CD8-positive, alpha-beta memory T cell (primary cell): ENCODE measurements around the gene HPS1. TPM values are rescaled to one million over a fixed set of nuclear protein-coding genes. Genes with fewer than 3 reads are reported as not detected.
A peak's percentile ranks its signal among the peaks of the same experiment; 100 is the strongest.

Source experiments
- CTCF ChIA-PET: fragments of 350-600 bp; sonication (Branson Sonifier 250); formaldehyde crosslinking; loops from one replicate; lab custom pipeline; 2021; ENCODE audit warnings: antibody characterized with exemption; lab: Charles Lee
- POLR2A ChIA-PET: fragments of 350-600 bp; sonication (Branson Sonifier 250); formaldehyde crosslinking; loops from one replicate; lab custom pipeline; 2021; ENCODE audit warnings: antibody characterized with exemption; lab: Charles Lee
- DNase-seq, 5 donors: peaks; one replicate each; pipeline versions ENCODE4 v3.0.0 to v3.0.0-alpha.2; 2020 to 2022; ENCODE audit warnings: mixed read lengths in 1 of 5
- H3K27ac ChIP-seq: one replicate; pipeline ENCODE4 v1.7.0; 2013; ENCODE audit warnings: low read depth, mild to moderate bottlenecking, low read length, moderate library complexity
- H3K27me3 ChIP-seq: 2 replicates; pipeline ENCODE4 v1.7.0; 2013; ENCODE audit warnings: low read length, mild to moderate bottlenecking; ENCODE audit not compliant: insufficient read depth, poor library complexity, severe bottlenecking
- H3K36me3 ChIP-seq: 2 replicates; pipeline ENCODE4 v1.7.0; 2013; ENCODE audit warnings: mild to moderate bottlenecking, low read length, moderate library complexity; ENCODE audit not compliant: insufficient read depth
- H3K4me1 ChIP-seq: 2 replicates; pipeline ENCODE4 v1.7.0; 2013; ENCODE audit warnings: mild to moderate bottlenecking, low read length, moderate library complexity; ENCODE audit not compliant: insufficient read depth
- H3K4me3 ChIP-seq: 2 replicates; pipeline ENCODE4 v1.7.0; 2013; ENCODE audit warnings: mild to moderate bottlenecking, low read length
- H3K9me3 ChIP-seq: 2 replicates; pipeline ENCODE4 v1.7.0; 2013; ENCODE audit warnings: mild to moderate bottlenecking, low read length
- H3K27ac Mint-ChIP-seq, 8 donors: one replicate each; pipeline ENCODE4 v1.8.0; 2020 to 2021; ENCODE audit warnings: mixed read lengths in 8 of 8, mild to moderate bottlenecking in 6 of 8, inconsistent platforms in 3 of 8, moderate library complexity in 3 of 8
- H3K27me3 Mint-ChIP-seq, 2 donors: one replicate each; pipeline ENCODE4 v1.8.0; 2020 to 2021; ENCODE audit warnings: mixed read lengths in 2 of 2, mild to moderate bottlenecking in 1 of 2, moderate library complexity in 1 of 2
- H3K36me3 Mint-ChIP-seq, 3 donors: one replicate each; pipeline ENCODE4 v1.8.0; 2020 to 2021; ENCODE audit warnings: mixed read lengths in 3 of 3, inconsistent platforms in 1 of 3, mild to moderate bottlenecking in 1 of 3
- H3K4me1 Mint-ChIP-seq, 3 donors: one replicate each; pipeline ENCODE4 v1.8.0; 2020 to 2021; ENCODE audit warnings: mixed read lengths in 3 of 3, inconsistent platforms in 1 of 3, mild to moderate bottlenecking in 1 of 3
- H3K4me3 Mint-ChIP-seq, 7 donors: one replicate each; pipeline ENCODE4 v1.8.0; 2020 to 2021; ENCODE audit warnings: mixed read lengths in 7 of 7, mild to moderate bottlenecking in 6 of 7, moderate library complexity in 4 of 7, inconsistent platforms in 2 of 7
- H3K9me3 Mint-ChIP-seq, 5 donors: one replicate each; pipeline ENCODE4 v1.8.0; 2020 to 2022; ENCODE audit warnings: mixed read lengths in 5 of 5, mild to moderate bottlenecking in 3 of 5, moderate library complexity in 2 of 5, inconsistent platforms in 1 of 5
- polyA plus RNA-seq: library from polyadenylated mRNA; unstranded; fragments of 300-500 nt; fragmentation: Illumina TruSeq; gene quantifications from one replicate; pipeline ENCODE4 v1.2.3, GENCODE V29; 2021
- total RNA-seq, 2 experiments: library from RNA; stranded (reverse); gene quantifications; one replicate each; pipeline ENCODE4 v1.2.3, GENCODE V29; 2021

HPS1 gene
- total and polyA plus RNA-seq, 3 experiments from 2014 or later, result 50.5 to 89.8 (median 58.3) TPM

GRCh38 chr10:98460837-98461499 lies 14.2 kb upstream of the HPS1 start:
- no peak for DNase-seq
- Histone ChIP-seq H3K4me1 (no peaks in the 10 kb centered on the region), H3K9me3 (no peaks in the 10 kb centered on the region), H3K27ac (peak overlapping the region; percentile 47), H3K4me3 (no peak overlapping the region), H3K27me3 (no peaks in the 10 kb centered on the region), H3K36me3 (no peaks in the 10 kb centered on the region)
- Mint-ChIP-seq H3K9me3 (no peaks in the 10 kb centered on the region), H3K4me3 (no peak overlapping the region), H3K4me1 (no peaks in the 10 kb centered on the region), H3K27ac (no peak overlapping the region), H3K36me3 (peaks cover 0 to 4% (median 0%) of the 10 kb centered on the region in 3 donors), H3K27me3 (peaks cover 6 to 23% of the 10 kb centered on the region in 2 donors)
- CTCF ChIA-PET, result no interaction called here
- POLR2A ChIA-PET, result no interaction called here

GRCh38 chr10:98458809-98459784 lies 12.4 kb upstream of the HPS1 start:
- no peak overlapping the region for H3K27ac Mint-ChIP-seq

DNA sequence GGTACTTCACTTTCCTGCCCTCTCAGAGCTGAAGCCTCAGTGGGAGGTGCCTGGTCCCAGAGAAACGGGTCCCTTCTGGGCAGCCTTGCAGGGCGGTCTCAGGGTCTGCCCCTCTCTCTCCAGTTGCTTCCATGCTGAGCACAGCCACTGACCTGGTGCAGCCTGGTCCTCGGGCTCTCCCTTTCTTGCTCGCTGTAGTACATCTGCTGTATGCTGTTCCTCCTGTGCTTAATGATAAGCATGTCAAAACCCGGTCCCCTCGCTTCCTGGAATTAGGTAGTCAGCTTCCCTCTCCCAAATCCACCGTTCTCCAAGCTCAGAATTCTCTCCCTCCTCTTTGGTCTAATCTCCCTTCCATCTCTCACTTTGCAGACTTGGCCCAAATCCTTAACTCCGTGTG lies 11.0 kb upstream of the HPS1 start:
- Mint-ChIP-seq H3K27me3 (peaks cover 10 to 30% of the 10 kb centered on the region in 2 donors), H3K4me1 (no peaks in the 10 kb centered on the region), H3K27ac (no peak overlapping the region), H3K4me3 (no peak overlapping the region), H3K36me3 (peaks cover 0 to 4% (median 0%) of the 10 kb centered on the region in 3 donors), H3K9me3 (no peaks in the 10 kb centered on the region)
- no peak overlapping the region for H3K4me3 ChIP-seq
- H3K36me3 ChIP-seq, result no peaks in the 10 kb centered on the region
- H3K9me3 ChIP-seq, result no peaks in the 10 kb centered on the region
- no peaks in the 10 kb centered on the region for H3K4me1 ChIP-seq
- ChIA-PET POLR2A (no interaction called here), CTCF (interaction anchor here (2.3 kb wide), 1 partner anchor 10 kb away, joined by 12 read pairs; no protein-coding TSS in a partner anchor)
- peaks cover 3% of the 10 kb centered on the region for H3K27me3 ChIP-seq
- no peak for DNase-seq
- no peak overlapping the region for H3K27ac ChIP-seq

More at GRCh38 chr10:98458809-98459784, 12.4 kb upstream of the HPS1 start:
- no peak overlapping the region for H3K4me3 ChIP-seq
- no peaks in the 10 kb centered on the region for H3K4me1 ChIP-seq
- Mint-ChIP-seq H3K9me3 (no peaks in the 10 kb centered on the region), H3K27me3 (peaks cover 10 to 23% of the 10 kb centered on the region in 2 donors), H3K4me3 (no peak overlapping the region), H3K36me3 (peaks cover 0 to 4% (median 0%) of the 10 kb centered on the region in 3 donors), H3K4me1 (no peaks in the 10 kb centered on the region)
- no peaks in the 10 kb centered on the region for H3K27me3 ChIP-seq
- H3K9me3 ChIP-seq, result no peaks in the 10 kb centered on the region
- CTCF ChIA-PET, result interaction anchor here (2.3 kb wide), 1 partner anchor 9 kb away, joined by 12 read pairs; no protein-coding TSS in a partner anchor
- no peak for DNase-seq
- POLR2A ChIA-PET, result no interaction called here
- H3K27ac ChIP-seq, result no peak overlapping the region
- no peaks in the 10 kb centered on the region for H3K36me3 ChIP-seq

DNA sequence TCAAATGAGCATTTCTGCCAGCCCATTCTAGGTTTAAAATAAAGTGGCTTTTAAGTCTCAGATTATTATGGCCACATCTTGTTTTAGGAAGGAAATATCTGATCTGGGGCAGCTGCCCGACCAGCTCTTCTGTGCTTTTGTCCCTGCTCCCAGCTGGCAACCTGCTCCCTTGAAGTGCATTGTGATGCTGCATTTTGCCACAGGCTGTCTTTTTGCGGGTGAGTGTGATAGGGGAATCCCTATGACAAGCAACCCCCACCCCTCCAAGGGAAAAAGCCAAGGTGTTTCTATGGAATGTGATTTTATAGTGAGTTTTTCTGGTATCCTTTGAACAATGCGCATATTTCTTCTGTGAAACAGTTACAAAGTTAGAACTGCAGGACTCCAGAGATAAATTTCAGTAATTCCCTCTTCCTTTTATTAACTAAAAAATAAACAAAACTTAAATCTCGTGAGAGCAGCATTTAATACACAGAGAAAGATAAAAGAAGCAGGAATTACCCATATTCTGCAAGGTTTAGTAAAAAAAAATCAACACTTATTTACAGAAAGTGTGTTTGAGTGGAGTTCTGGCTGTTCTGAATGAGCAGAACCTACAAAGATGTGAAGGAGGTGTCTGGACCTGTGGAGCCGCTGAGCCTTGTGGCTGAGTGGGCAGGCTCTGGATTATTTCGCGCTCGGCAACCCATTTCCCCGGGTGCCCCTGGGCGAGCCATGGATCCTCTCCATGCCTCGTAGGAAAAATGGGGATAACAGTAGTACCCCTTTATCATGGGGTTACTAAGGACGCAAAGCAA lies 10.1 kb upstream of the HPS1 start:
- no peak overlapping the region for H3K27ac Mint-ChIP-seq
- H3K27me3 Mint-ChIP-seq, result peaks cover 10 to 37% of the 10 kb centered on the region in 2 donors
- no peak for DNase-seq
- H3K27me3 ChIP-seq, result peaks cover 3% of the 10 kb centered on the region
- CTCF ChIA-PET, result interaction anchor here (2.3 kb wide), 1 partner anchor 11 kb away, joined by 12 read pairs; no protein-coding TSS in a partner anchor
- no peaks in the 10 kb centered on the region for H3K36me3 Mint-ChIP-seq
- no peaks in the 10 kb centered on the region for H3K36me3 ChIP-seq
- no peak overlapping the region for H3K4me3 Mint-ChIP-seq
- H3K4me1 ChIP-seq, result no peaks in the 10 kb centered on the region
- H3K4me3 ChIP-seq, result no peak overlapping the region
- no peaks in the 10 kb centered on the region for H3K4me1 Mint-ChIP-seq
- no peak overlapping the region for H3K27ac ChIP-seq
- no peaks in the 10 kb centered on the region for H3K9me3 ChIP-seq
- no peaks in the 10 kb centered on the region for H3K9me3 Mint-ChIP-seq
- POLR2A ChIA-PET, result no interaction called here

GRCh38 chr10:98456043-98456570 lies 9.4 kb upstream of the HPS1 start:
- H3K27me3 ChIP-seq, result peaks cover 3% of the 10 kb centered on the region
- no peaks in the 10 kb centered on the region for H3K36me3 ChIP-seq
- Mint-ChIP-seq H3K36me3 (no peaks in the 10 kb centered on the region), H3K27me3 (peaks cover 10 to 40% of the 10 kb centered on the region in 2 donors), H3K4me1 (no peaks in the 10 kb centered on the region), H3K4me3 (no peak overlapping the region), H3K27ac (no peak overlapping the region), H3K9me3 (no peaks in the 10 kb centered on the region)
- H3K4me1 ChIP-seq, result no peaks in the 10 kb centered on the region
- ChIA-PET CTCF (interaction anchor here (0.7 to 0.8 kb wide), 2 partner anchors 10 to 11 kb away, joined by 3 to 4 read pairs; no protein-coding TSS in a partner anchor), POLR2A (no interaction called here)
- no peaks in the 10 kb centered on the region for H3K9me3 ChIP-seq
- DNase-seq, result no peak
- H3K4me3 ChIP-seq, result no peak overlapping the region
- H3K27ac ChIP-seq, result no peak overlapping the region

DNA sequence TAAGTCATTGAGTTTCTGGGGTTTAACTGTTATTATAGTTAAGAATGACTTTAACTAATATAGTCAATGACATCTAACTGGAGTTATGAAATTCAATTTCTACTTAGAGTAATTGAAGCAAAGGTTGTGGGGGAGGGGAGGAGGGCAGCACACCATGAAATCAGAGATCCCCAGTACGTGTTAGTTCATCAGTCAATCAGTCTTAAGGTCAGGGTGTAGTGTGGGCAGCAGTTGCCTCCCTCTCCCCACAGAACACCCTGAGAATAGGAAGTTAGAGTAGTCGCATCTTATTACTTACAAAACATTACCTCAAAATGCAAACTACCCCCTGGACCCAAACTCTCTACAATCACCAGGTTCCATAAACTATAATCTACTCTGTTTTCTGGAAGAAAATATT lies 7.0 kb upstream of the HPS1 start:
- H3K36me3 ChIP-seq, result no peaks in the 10 kb centered on the region
- ChIA-PET CTCF (no interaction called here), POLR2A (no interaction called here)
- peaks cover 6% of the 10 kb centered on the region for H3K27me3 ChIP-seq
- Mint-ChIP-seq H3K27me3 (peaks cover 8 to 41% of the 10 kb centered on the region in 2 donors), H3K9me3 (no peaks in the 10 kb centered on the region), H3K4me1 (peaks cover 0 to 1% (median 0%) of the 10 kb centered on the region in 3 donors), H3K4me3 (no peak overlapping the region), H3K27ac (no peak overlapping the region), H3K36me3 (no peaks in the 10 kb centered on the region)
- no peak overlapping the region for H3K4me3 ChIP-seq
- no peak overlapping the region for H3K27ac ChIP-seq
- H3K4me1 ChIP-seq, result no peaks in the 10 kb centered on the region
- DNase-seq, result no peak
- no peaks in the 10 kb centered on the region for H3K9me3 ChIP-seq

GRCh38 chr10:98450618-98451017 lies 3.9 kb upstream of the HPS1 start:
- peak overlapping the region in 1 of 7 donors; percentile 66 for H3K4me3 Mint-ChIP-seq
- Histone ChIP-seq H3K9me3 (no peaks in the 10 kb centered on the region), H3K27ac (no peak overlapping the region), H3K36me3 (no peaks in the 10 kb centered on the region), H3K4me3 (no peak overlapping the region), H3K27me3 (peaks cover 6% of the 10 kb centered on the region), H3K4me1 (peaks cover 9% of the 10 kb centered on the region)
- ChIA-PET POLR2A (no interaction called here), CTCF (no interaction called here)
- no peak for DNase-seq
- H3K4me1 Mint-ChIP-seq, result peaks cover 15 to 16% (median 15%) of the 10 kb centered on the region in 3 donors
- peaks cover 0 to 6% (median 0%) of the 10 kb centered on the region in 3 donors for H3K36me3 Mint-ChIP-seq
- H3K27me3 Mint-ChIP-seq, result peaks cover 4 to 30% of the 10 kb centered on the region in 2 donors
- no peaks in the 10 kb centered on the region for H3K9me3 Mint-ChIP-seq
- no peak overlapping the region for H3K27ac Mint-ChIP-seq
